GM23338 (cell line): ENCODE results near the gene SRF. TPM values are rescaled to one million over a fixed set of nuclear protein-coding genes. Genes with fewer than 3 reads are reported as not detected.

ENCODE experiments used
- ATAC-seq: fragments of 200-7000 bp; cut with Tn5 transposase; 3 replicates; pipeline ENCODE4 v1.9.1; 2020
- DNase-seq: peaks from one replicate; pipeline ENCODE4 v3.0.0-alpha.2; 2015; ENCODE audit warnings: low spot score
- H2AFZ ChIP-seq: fragments of 200-600 bp; sonication (generic); 2 replicates; pipeline ENCODE4 v1.8.0; 2016; ENCODE audit warnings: antibody characterized with exemption, mild to moderate bottlenecking, moderate library complexity
- H3F3A ChIP-seq: fragments of 200-600 bp; sonication (generic); replicated peaks from 2 replicates; pipeline ENCODE4 v1.8.0; 2017; ENCODE audit warnings: antibody characterized with exemption, mixed run types, low read depth
- H3K27ac ChIP-seq: fragments of 200-600 bp; sonication (generic); 2 replicates; pipeline ENCODE4 v1.6.1; 2016; ENCODE audit warnings: low read depth
- H3K27me3 ChIP-seq: fragments of 200-600 bp; sonication (generic); 2 replicates; pipeline ENCODE4 v1.8.0; 2016; ENCODE audit warnings: mild to moderate bottlenecking, mixed run types, moderate library complexity; ENCODE audit not compliant: insufficient read depth
- H3K36me3 ChIP-seq: fragments of 200-600 bp; sonication (generic); 2 replicates; pipeline ENCODE4 v1.8.0; 2016; ENCODE audit warnings: mild to moderate bottlenecking; ENCODE audit not compliant: insufficient read depth
- H3K4me1 ChIP-seq: fragments of 200-600 bp; sonication (generic); 2 replicates; pipeline ENCODE4 v1.8.0; 2016; ENCODE audit warnings: mild to moderate bottlenecking, moderate library complexity; ENCODE audit not compliant: insufficient read depth
- H3K4me2 ChIP-seq: fragments of 200-600 bp; sonication (generic); 2 replicates; pipeline ENCODE4 v1.7.1; 2017; ENCODE audit warnings: mixed run types
- H3K4me3 ChIP-seq: fragments of 200-600 bp; sonication (generic); 2 replicates; pipeline ENCODE4 v1.6.1; 2016; ENCODE audit warnings: mixed run types
- H3K79me2 ChIP-seq: fragments of 200-600 bp; sonication (generic); replicated peaks from 2 replicates; pipeline ENCODE4 v1.8.0; 2017; ENCODE audit warnings: mild to moderate bottlenecking; ENCODE audit not compliant: insufficient read depth
- H3K9me2 ChIP-seq: fragments of 200-600 bp; sonication (generic); 2 replicates; pipeline ENCODE4 v1.8.0; 2017; ENCODE audit not compliant: insufficient read depth
- H4K20me1 ChIP-seq: fragments of 200-600 bp; sonication (generic); replicated peaks from 2 replicates; pipeline ENCODE4 v1.8.0; 2017; ENCODE audit warnings: mild to moderate bottlenecking; ENCODE audit not compliant: insufficient read depth
- H3K27ac Mint-ChIP-seq: 2 replicates; pipeline ENCODE4 v1.8.0; 2020; ENCODE audit warnings: inconsistent platforms, mild to moderate bottlenecking, moderate library complexity, mixed read lengths
- H3K27me3 Mint-ChIP-seq: 3 replicates; pipeline ENCODE4 v1.8.0; 2022; ENCODE audit warnings: low read depth, mild to moderate bottlenecking, moderate library complexity, mixed read lengths, inconsistent platforms; ENCODE audit not compliant: insufficient read depth, poor library complexity
- H3K36me3 Mint-ChIP-seq: 3 replicates; pipeline ENCODE4 v1.8.0; 2021; ENCODE audit warnings: low read depth, mild to moderate bottlenecking, inconsistent platforms, moderate library complexity, mixed read lengths
- H3K4me1 Mint-ChIP-seq: 3 replicates; pipeline ENCODE4 v1.8.0; 2020; ENCODE audit warnings: mild to moderate bottlenecking, inconsistent platforms, mixed read lengths
- H3K4me3 Mint-ChIP-seq: 3 replicates; pipeline ENCODE4 v1.8.0; 2021; ENCODE audit warnings: moderate library complexity, mild to moderate bottlenecking, inconsistent platforms, mixed read lengths
- H3K9me3 Mint-ChIP-seq: 3 replicates; pipeline ENCODE4 v1.8.0; 2020; ENCODE audit warnings: moderate library complexity, mild to moderate bottlenecking, inconsistent platforms, mixed read lengths
- EZH2 ChIP-seq: fragments of 200-600 bp; sonication (generic); IDR thresholded peaks from one replicate; pipeline ENCODE4 v1.8.0; 2017; ENCODE audit warnings: antibody characterized with exemption, mild to moderate bottlenecking, low read depth; ENCODE audit not compliant: unreplicated experiment
- JUNB ChIP-seq: IDR thresholded peaks from one replicate; pipeline ENCODE4 v1.6.1; 2016; ENCODE audit warnings: antibody characterized with exemption; ENCODE audit not compliant: unreplicated experiment
- NANOG ChIP-seq: IDR thresholded peaks from 2 replicates; pipeline ENCODE4 v1.6.1; 2016; ENCODE audit warnings: antibody characterized with exemption, borderline replicate concordance
- POLR2AphosphoS5 ChIP-seq: IDR thresholded peaks from 2 replicates; pipeline ENCODE4 v1.6.1; 2016; ENCODE audit warnings: antibody characterized with exemption, low read depth
- STAT1 ChIP-seq: IDR thresholded peaks from one replicate; pipeline ENCODE4 v1.6.1; 2016; ENCODE audit warnings: antibody characterized with exemption; ENCODE audit not compliant: unreplicated experiment
- ZNF114 ChIP-seq: fragments of 250-450 bp; sonication (Bioruptor Pico); IDR thresholded peaks from 2 replicates; pipeline ENCODE4 v1.5.0; 2020; ENCODE audit warnings: mild to moderate bottlenecking, moderate library complexity
- ZNF331 ChIP-seq: fragments of 250-450 bp; sonication (Bioruptor Pico); IDR thresholded peaks from 2 replicates; pipeline ENCODE4 v1.5.0; 2020; ENCODE audit warnings: low read depth, mild to moderate bottlenecking, moderate library complexity
- polyA plus RNA-seq: library from polyadenylated mRNA; unstranded; fragments of >200 nt; fragmentation: Nextera tagmentation; extraction: Ambion mirVana; gene quantifications from 2 replicates; pipeline ENCODE4 v1.2.1, GENCODE V29; 2016
- total RNA-seq: library from RNA; depleted of rRNA; stranded (reverse); fragments of >200 nt; shearing (Covaris generic); gene quantifications from 2 replicates; pipeline ENCODE4 v1.2.3, GENCODE V29; 2014
- TF ChIP-seq, protein P1 (sequence below): IDR thresholded peaks from one replicate; pipeline ENCODE4 v1.6.1; 2018; ENCODE audit warnings: antibody characterized with exemption; ENCODE audit not compliant: unreplicated experiment

SRF gene
- total and polyA plus RNA-seq, 2 experiments from 2014 or later = 9.9 to 54.9 TPM

GRCh38 chr6:43186706-43187105 lies 15.6 kb downstream of the SRF start (continued):
- TF ChIP-seq, protein P1, sequence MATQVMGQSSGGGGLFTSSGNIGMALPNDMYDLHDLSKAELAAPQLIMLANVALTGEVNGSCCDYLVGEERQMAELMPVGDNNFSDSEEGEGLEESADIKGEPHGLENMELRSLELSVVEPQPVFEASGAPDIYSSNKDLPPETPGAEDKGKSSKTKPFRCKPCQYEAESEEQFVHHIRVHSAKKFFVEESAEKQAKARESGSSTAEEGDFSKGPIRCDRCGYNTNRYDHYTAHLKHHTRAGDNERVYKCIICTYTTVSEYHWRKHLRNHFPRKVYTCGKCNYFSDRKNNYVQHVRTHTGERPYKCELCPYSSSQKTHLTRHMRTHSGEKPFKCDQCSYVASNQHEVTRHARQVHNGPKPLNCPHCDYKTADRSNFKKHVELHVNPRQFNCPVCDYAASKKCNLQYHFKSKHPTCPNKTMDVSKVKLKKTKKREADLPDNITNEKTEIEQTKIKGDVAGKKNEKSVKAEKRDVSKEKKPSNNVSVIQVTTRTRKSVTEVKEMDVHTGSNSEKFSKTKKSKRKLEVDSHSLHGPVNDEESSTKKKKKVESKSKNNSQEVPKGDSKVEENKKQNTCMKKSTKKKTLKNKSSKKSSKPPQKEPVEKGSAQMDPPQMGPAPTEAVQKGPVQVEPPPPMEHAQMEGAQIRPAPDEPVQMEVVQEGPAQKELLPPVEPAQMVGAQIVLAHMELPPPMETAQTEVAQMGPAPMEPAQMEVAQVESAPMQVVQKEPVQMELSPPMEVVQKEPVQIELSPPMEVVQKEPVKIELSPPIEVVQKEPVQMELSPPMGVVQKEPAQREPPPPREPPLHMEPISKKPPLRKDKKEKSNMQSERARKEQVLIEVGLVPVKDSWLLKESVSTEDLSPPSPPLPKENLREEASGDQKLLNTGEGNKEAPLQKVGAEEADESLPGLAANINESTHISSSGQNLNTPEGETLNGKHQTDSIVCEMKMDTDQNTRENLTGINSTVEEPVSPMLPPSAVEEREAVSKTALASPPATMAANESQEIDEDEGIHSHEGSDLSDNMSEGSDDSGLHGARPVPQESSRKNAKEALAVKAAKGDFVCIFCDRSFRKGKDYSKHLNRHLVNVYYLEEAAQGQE = no peak
- no peak for TF ChIP-seq NANOG

GRCh38 chr6:43187821-43188220 lies 16.8 kb downstream of the SRF start:
- no peaks in the 10 kb centered on the region for H3K9me2 ChIP-seq
- H3F3A ChIP-seq = no peaks in the 10 kb centered on the region
- H3K4me1 Mint-ChIP-seq = peaks cover 5% of the 10 kb centered on the region
- H2AFZ ChIP-seq = no peak overlapping the region
- DNase-seq (no peak), ATAC-seq (no peak)
- H3K27ac ChIP-seq = no peak overlapping the region
- H3K36me3 ChIP-seq = no peaks in the 10 kb centered on the region
- no peaks in the 10 kb centered on the region for H3K27me3 ChIP-seq
- no peaks in the 10 kb centered on the region for H4K20me1 ChIP-seq
- TF ChIP-seq JUNB = no peak
- TF ChIP-seq, protein P1 = no peak
- TF ChIP-seq EZH2 = no peak
- no peak for TF ChIP-seq NANOG
- TF ChIP-seq ZNF331 (CRISPR knock-in tag) = no peak
- TF ChIP-seq POLR2AphosphoS5 = no peak
- TF ChIP-seq ZNF114 (CRISPR knock-in tag) = no peak
- TF ChIP-seq STAT1 = no peak
- no peak overlapping the region for H3K27ac Mint-ChIP-seq
- H3K4me1 ChIP-seq = peaks cover under 1% of the 10 kb centered on the region; the same call in 1 of the 2 replicates
- peaks cover 9% of the 10 kb centered on the region for H3K27me3 Mint-ChIP-seq
- peaks cover 7% of the 10 kb centered on the region for H3K36me3 Mint-ChIP-seq
- no peaks in the 10 kb centered on the region for H3K79me2 ChIP-seq
- no peak overlapping the region for H3K4me3 Mint-ChIP-seq
- no peak overlapping the region for H3K4me3 ChIP-seq
- no peak overlapping the region for H3K4me2 ChIP-seq
- no peaks in the 10 kb centered on the region for H3K9me3 Mint-ChIP-seq
